Neural progenitor cell (in vitro differentiated cells): ENCODE measurements around the gene TMEM248. TPM values are rescaled to one million over a fixed set of nuclear protein-coding genes. Genes with fewer than 3 reads are reported as not detected.

Source experiments
- DNase-seq: peaks from one replicate; pipeline ENCODE4 v3.0.0-alpha.2; 2016; ENCODE audit warnings: low spot score
- H2AFZ ChIP-seq: fragments of 200-600 bp; sonication (generic); replicated peaks from 2 replicates; pipeline ENCODE4 v1.6.1; 2016; ENCODE audit warnings: antibody characterized with exemption
- H3F3A ChIP-seq: fragments of 200-600 bp; sonication (generic); 2 replicates; pipeline ENCODE4 v1.6.1; 2016; ENCODE audit warnings: antibody characterized with exemption, low read depth
- H3K27ac ChIP-seq: fragments of 200-600 bp; sonication (generic); 2 replicates; pipeline ENCODE4 v1.5.1; 2016; ENCODE audit warnings: mild to moderate bottlenecking
- H3K27me3 ChIP-seq: fragments of 200-600 bp; sonication (generic); 2 replicates; pipeline ENCODE4 v1.6.1; 2016; ENCODE audit warnings: mild to moderate bottlenecking, moderate library complexity
- H3K36me3 ChIP-seq: fragments of 200-600 bp; sonication (generic); 2 replicates; pipeline ENCODE4 v1.5.1; 2016
- H3K4me1 ChIP-seq: fragments of 200-600 bp; sonication (generic); 2 replicates; pipeline ENCODE4 v1.6.1; 2016; ENCODE audit warnings: mixed run types
- H3K4me2 ChIP-seq: fragments of 200-600 bp; sonication (generic); 2 replicates; pipeline ENCODE4 v1.6.1; 2016
- H3K4me3 ChIP-seq: fragments of 200-600 bp; sonication (generic); 2 replicates; pipeline ENCODE4 v1.5.1; 2016
- H3K79me2 ChIP-seq: fragments of 200-600 bp; sonication (generic); 2 replicates; pipeline ENCODE4 v1.6.1; 2016; ENCODE audit warnings: low read depth
- H3K9ac ChIP-seq: fragments of 200-600 bp; sonication (generic); 2 replicates; pipeline ENCODE4 v1.6.1; 2016
- H3K9me3 ChIP-seq: fragments of 200-600 bp; sonication (generic); 2 replicates; pipeline ENCODE4 v1.5.1; 2016; ENCODE audit warnings: low read depth
- H4K20me1 ChIP-seq: fragments of 200-600 bp; sonication (generic); 2 replicates; pipeline ENCODE4 v1.6.1; 2016; ENCODE audit warnings: low read depth
- H3K27ac Mint-ChIP-seq: 3 replicates; pipeline ENCODE4 v1.8.0; 2021; ENCODE audit warnings: mixed read lengths
- H3K27me3 Mint-ChIP-seq: 2 replicates; pipeline ENCODE4 v1.8.0; 2022; ENCODE audit warnings: low read depth, mild to moderate bottlenecking, inconsistent platforms, moderate library complexity, mixed read lengths; ENCODE audit not compliant: insufficient read depth
- H3K36me3 Mint-ChIP-seq: 3 replicates; pipeline ENCODE4 v1.8.0; 2021; ENCODE audit warnings: mixed read lengths
- H3K4me1 Mint-ChIP-seq: 3 replicates; pipeline ENCODE4 v1.8.0; 2021; ENCODE audit warnings: mixed read lengths
- H3K4me3 Mint-ChIP-seq: 3 replicates; pipeline ENCODE4 v1.8.0; 2021; ENCODE audit warnings: mild to moderate bottlenecking, moderate library complexity, mixed read lengths
- H3K9me3 Mint-ChIP-seq: 3 replicates; pipeline ENCODE4 v1.8.0; 2020; ENCODE audit warnings: mixed read lengths
- EZH2 ChIP-seq: fragments of 200-600 bp; sonication (generic); IDR thresholded peaks from 2 replicates; pipeline ENCODE4 v1.6.1; 2017; ENCODE audit warnings: antibody characterized with exemption, mild to moderate bottlenecking, moderate library complexity
- EZH2phosphoT487 ChIP-seq: fragments of 200-600 bp; sonication (generic); IDR thresholded peaks from 2 replicates; pipeline ENCODE4 v1.6.1; 2017; ENCODE audit warnings: antibody characterized with exemption
- total RNA-seq: library from RNA; depleted of rRNA; stranded (reverse); fragments of >200 nt; gene quantifications from 2 replicates; pipeline ENCODE4 v1.2.3, GENCODE V29; 2015; ENCODE audit warnings: low replicate concordance
- TF ChIP-seq, protein P1 (sequence below): fragments of 200-600 bp; sonication (generic); IDR thresholded peaks from 2 replicates; pipeline ENCODE4 v1.5.1; 2017; ENCODE audit warnings: antibody characterized with exemption, mild to moderate bottlenecking

Gene TMEM248
- total RNA-seq, 1 donor from 2014 or later = 59.9 TPM

DNA sequence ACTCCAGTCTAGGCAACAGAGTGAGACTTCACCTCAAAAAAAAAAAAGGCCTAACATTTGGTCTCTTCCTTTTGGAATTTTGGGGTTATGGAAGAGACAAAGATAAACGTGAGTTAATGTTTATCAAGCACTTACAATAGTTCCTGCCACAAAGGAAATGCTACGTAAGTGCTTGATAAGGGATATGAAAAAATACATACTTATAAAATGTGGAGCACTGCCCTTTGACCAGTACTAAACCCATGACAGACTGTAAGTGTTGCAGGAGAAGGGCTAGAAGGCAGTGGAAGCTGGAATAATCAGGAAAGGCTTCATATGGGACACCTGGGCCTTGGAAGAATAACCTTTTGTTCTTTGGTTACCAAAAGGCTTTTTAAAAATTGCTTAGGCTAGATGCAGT lies 25.5 kb downstream of the TMEM248 start:
- Histone ChIP-seq H3F3A (no peaks in the 10 kb centered on the region), H3K4me2 (no peak overlapping the region), H3K4me1 (no peaks in the 10 kb centered on the region), H3K4me3 (no peak overlapping the region), H3K36me3 (peaks cover 6% of the 10 kb centered on the region), H3K79me2 (no peaks in the 10 kb centered on the region), H3K27ac (no peak overlapping the region), H3K9ac (no peak overlapping the region), H3K9me3 (no peaks in the 10 kb centered on the region), H2AFZ (no peak overlapping the region), H4K20me1 (no peaks in the 10 kb centered on the region), H3K27me3 (no peaks in the 10 kb centered on the region)
- H3K4me1 Mint-ChIP-seq = no peaks in the 10 kb centered on the region
- TF ChIP-seq, protein P1, sequence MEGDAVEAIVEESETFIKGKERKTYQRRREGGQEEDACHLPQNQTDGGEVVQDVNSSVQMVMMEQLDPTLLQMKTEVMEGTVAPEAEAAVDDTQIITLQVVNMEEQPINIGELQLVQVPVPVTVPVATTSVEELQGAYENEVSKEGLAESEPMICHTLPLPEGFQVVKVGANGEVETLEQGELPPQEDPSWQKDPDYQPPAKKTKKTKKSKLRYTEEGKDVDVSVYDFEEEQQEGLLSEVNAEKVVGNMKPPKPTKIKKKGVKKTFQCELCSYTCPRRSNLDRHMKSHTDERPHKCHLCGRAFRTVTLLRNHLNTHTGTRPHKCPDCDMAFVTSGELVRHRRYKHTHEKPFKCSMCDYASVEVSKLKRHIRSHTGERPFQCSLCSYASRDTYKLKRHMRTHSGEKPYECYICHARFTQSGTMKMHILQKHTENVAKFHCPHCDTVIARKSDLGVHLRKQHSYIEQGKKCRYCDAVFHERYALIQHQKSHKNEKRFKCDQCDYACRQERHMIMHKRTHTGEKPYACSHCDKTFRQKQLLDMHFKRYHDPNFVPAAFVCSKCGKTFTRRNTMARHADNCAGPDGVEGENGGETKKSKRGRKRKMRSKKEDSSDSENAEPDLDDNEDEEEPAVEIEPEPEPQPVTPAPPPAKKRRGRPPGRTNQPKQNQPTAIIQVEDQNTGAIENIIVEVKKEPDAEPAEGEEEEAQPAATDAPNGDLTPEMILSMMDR = no peak
- TF ChIP-seq EZH2 (no peak), EZH2phosphoT487 (no peak)
- H3K27ac Mint-ChIP-seq = no peak overlapping the region
- H3K9me3 Mint-ChIP-seq = no peaks in the 10 kb centered on the region
- DNase-seq = no peak
- H3K36me3 Mint-ChIP-seq = peaks cover 24% of the 10 kb centered on the region
- H3K27me3 Mint-ChIP-seq = peaks cover 4% of the 10 kb centered on the region
- no peak overlapping the region for H3K4me3 Mint-ChIP-seq

DNA sequence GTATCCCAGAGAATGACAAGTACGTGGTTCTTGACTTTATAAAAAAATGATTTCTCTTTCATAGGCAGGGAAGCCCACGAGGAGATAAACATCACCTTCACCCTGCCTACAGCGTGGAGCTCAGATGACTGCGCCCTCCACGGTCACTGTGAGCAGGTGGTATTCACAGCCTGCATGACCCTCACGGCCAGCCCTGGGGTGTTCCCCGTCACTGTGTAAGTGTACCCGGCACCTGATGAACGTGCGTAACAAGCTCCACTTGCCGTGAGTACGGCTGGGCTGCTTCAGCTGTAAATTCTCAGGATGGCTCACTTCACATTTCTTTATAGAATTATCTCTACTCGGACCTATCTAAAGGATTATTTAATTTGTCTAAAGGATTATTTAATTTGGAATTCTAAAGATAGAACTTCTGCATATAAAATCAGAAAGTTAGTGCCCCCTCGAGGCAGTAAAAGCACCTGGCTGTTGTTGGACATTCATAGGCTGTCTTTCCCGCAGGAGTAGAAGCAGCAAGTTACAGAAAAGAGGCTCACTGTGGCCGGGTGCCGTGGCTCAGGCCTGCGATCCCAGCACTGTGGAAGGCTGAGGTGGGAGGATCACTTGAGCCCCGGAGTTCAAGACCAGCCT lies 27.6 kb downstream of the TMEM248 start:
- H3K79me2 ChIP-seq = no peaks in the 10 kb centered on the region
- no peaks in the 10 kb centered on the region for H3K4me1 Mint-ChIP-seq
- no peaks in the 10 kb centered on the region for H3K9me3 ChIP-seq
- no peak overlapping the region for H3K27ac Mint-ChIP-seq
- H3K36me3 Mint-ChIP-seq = peaks cover 17% of the 10 kb centered on the region
- TF ChIP-seq EZH2phosphoT487 (no peak), EZH2 (no peak)
- TF ChIP-seq, protein P1 = no peak
- peaks cover 4% of the 10 kb centered on the region for H3K27me3 Mint-ChIP-seq
- no peak overlapping the region for H3K27ac ChIP-seq
- no peaks in the 10 kb centered on the region for H4K20me1 ChIP-seq
- no peak overlapping the region for H3K4me3 Mint-ChIP-seq
- H3K9ac ChIP-seq = no peak overlapping the region
- no peaks in the 10 kb centered on the region for H3K36me3 ChIP-seq
- H3K4me3 ChIP-seq = no peak overlapping the region
- H3F3A ChIP-seq = no peaks in the 10 kb centered on the region
- no peaks in the 10 kb centered on the region for H3K27me3 ChIP-seq
- DNase-seq = no peak
- no peak overlapping the region for H2AFZ ChIP-seq
- H3K4me2 ChIP-seq = no peak overlapping the region
- no peaks in the 10 kb centered on the region for H3K9me3 Mint-ChIP-seq
- no peaks in the 10 kb centered on the region for H3K4me1 ChIP-seq

DNA sequence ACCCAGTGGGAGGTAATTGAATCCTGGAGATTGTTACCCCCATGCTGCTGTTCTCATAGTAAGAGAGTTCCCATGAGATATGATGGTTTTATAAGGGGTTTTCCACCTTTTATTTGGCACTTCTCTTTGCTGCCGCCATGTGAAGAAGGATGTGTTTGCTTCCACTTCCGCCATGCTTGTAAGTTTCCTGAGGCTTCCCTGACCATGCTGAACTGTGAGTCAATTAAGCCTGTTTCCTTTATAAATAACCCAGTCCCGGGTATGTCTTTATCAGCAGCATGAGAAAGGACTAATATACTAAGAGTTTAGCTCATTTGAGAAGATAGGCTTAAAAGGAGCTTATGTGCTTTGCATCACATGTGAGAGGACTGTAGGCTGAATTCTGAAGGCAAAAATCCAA lies 29.3 kb downstream of the TMEM248 start:
- no peak overlapping the region for H3K4me2 ChIP-seq
- H3K27ac ChIP-seq = no peak overlapping the region
- TF ChIP-seq EZH2phosphoT487 (no peak), EZH2 (no peak)
- TF ChIP-seq, protein P1 = no peak
- no peaks in the 10 kb centered on the region for H4K20me1 ChIP-seq
- H3K9me3 ChIP-seq = no peaks in the 10 kb centered on the region
- Mint-ChIP-seq H3K9me3 (no peaks in the 10 kb centered on the region), H3K4me3 (no peak overlapping the region), H3K27me3 (peaks cover 3% of the 10 kb centered on the region), H3K36me3 (peaks cover 16% of the 10 kb centered on the region), H3K27ac (no peak overlapping the region), H3K4me1 (no peaks in the 10 kb centered on the region)
- no peak overlapping the region for H3K9ac ChIP-seq
- H3K79me2 ChIP-seq = no peaks in the 10 kb centered on the region
- H3K27me3 ChIP-seq = no peaks in the 10 kb centered on the region
- no peaks in the 10 kb centered on the region for H3F3A ChIP-seq
- no peaks in the 10 kb centered on the region for H3K4me1 ChIP-seq
- DNase-seq = no peak
- no peak overlapping the region for H3K4me3 ChIP-seq
- no peak overlapping the region for H2AFZ ChIP-seq
- no peaks in the 10 kb centered on the region for H3K36me3 ChIP-seq
